ENCODE data around the gene IFI27L2.
A peak's percentile ranks its signal among the peaks of the same experiment; 100 is the strongest.

DNA sequence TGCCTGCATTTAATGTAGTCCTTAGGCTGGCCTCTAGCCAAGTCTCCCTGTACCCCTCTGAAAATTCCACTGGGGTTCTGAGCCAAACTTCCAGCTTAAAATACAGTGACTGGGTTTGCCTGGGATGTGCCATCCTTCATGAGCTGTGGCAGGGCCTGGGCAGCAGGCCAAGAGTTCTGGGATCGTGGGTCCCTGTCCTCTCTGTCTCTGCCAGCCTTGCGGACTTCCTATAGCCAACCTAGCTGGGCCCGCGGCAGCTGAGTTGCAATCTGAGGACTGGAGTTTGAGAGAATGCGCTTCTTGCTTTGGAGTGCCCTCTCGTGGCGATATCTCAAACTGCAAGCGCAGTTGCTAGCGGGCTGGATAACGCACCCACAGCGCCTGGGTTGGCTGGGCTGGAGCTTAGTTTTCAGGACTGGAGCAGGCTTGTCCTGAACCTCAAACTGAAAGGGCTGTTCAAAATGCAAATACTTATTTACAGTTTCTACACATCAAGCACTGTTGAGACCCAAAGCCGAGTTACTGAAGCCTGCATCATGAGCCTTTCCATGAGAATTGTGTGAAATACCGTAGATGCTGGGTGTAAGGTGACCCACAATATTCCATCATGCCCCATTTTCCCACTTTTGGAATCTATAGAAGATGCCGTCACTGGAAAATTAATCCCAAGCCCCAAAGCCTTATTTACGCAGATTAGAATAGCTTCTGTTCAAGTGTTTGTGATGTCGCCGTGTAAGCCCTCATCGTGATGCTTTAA, 7.3 kb upstream of the IFI27L2 start:
- TF ChIP-seq, protein P1, sequence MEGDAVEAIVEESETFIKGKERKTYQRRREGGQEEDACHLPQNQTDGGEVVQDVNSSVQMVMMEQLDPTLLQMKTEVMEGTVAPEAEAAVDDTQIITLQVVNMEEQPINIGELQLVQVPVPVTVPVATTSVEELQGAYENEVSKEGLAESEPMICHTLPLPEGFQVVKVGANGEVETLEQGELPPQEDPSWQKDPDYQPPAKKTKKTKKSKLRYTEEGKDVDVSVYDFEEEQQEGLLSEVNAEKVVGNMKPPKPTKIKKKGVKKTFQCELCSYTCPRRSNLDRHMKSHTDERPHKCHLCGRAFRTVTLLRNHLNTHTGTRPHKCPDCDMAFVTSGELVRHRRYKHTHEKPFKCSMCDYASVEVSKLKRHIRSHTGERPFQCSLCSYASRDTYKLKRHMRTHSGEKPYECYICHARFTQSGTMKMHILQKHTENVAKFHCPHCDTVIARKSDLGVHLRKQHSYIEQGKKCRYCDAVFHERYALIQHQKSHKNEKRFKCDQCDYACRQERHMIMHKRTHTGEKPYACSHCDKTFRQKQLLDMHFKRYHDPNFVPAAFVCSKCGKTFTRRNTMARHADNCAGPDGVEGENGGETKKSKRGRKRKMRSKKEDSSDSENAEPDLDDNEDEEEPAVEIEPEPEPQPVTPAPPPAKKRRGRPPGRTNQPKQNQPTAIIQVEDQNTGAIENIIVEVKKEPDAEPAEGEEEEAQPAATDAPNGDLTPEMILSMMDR (IDR thresholded peaks at IDR 0.05), result peak; percentile 93 to 98 (median 96)
- no peak for TF ChIP-seq POLR2A (IDR thresholded peaks at IDR 0.05)
